Ecto neural progenitor cell (in vitro differentiated cells): ENCODE measurements around the gene PAK2.
"Not testable (repeated sequence)": the region's sequence is repeated elsewhere in the genome, so short reads cannot be mapped to it uniquely, and the experiment has no call there.

Experiments
- DNase-seq: peaks from one replicate; pipeline ENCODE4 v3.0.0-alpha.2; 2018; ENCODE audit warnings: low spot score

The PAK2 gene

DNA sequence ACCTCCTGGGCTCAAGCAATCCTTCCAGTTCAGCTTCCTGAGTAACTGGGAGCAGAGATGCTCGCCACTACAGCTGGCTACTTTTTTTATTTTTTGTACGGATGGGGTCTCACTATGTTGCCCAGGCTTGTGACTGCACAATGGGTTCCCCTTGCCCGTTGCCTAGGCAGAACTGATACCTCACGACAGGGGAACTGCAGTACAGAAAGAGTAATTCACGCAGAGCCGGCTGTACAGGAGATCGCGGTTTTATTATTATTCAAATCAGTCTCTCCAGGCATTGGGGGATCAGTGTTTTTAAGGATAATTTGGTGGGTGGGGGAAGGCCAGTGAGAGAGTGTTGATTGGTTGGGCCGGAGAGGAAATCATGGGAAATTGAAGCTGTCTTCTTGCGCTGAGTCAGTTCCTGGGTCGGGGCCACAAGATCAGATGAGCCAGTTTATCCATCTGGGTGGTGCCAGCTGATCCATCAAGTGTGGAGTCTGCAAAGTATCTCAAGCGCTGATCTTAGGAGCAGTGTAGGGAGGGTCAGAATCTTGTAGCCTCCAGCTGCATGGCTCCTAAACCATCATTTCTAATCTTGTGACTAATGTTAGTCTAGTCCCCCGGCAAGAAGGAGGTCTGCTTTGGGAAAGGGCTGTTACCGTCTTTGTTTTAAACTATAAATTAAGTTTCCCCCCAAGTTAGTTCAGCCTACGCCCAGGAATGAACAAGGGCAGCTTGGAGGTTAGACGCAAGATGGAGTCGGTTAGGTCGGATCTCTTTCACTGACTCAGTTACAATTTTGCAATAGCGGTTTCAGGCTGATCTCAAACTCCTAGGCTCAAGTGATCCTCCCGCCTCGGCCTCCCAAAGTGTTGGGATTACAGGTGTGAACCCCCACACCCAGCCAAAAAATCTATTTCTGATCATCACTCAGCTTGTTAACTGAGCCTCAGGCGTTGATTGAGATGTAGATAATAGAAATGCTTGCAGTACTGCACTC lies 104.9 kb downstream of the PAK2 start:
- DNase-seq: not testable (repeated sequence)

- DNase-seq: not testable (repeated sequence)
These were observed 108.7 kb downstream of the PAK2 start for GRCh38 chr3:196848375-196848774.

DNA sequence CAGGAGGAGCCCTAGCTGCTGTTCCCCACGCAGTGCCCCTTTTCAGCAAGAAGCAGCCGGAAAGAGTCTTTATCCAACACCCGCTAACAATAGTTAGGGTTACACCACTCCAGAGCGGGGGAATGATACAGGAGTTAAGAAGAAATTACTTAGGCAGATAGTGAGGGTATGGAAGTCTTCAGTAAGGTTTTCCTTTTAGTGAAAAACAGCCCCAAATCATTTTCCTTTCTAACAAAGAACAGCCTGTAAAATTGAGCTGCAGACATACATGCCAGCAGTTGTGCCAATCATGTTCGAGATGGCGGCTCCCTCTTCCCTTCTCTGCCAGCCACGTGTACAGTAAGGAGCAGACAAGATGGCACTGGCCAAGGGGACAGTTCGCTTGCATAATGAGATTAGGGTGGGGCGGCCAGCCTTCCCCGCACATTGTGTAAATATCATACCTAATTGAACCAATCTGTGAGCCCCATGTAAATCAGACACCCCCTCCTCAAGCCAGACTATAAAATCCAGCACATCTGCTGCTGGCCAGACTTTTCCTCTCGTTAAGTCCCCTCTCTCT lies 109.6 kb downstream of the PAK2 start:
- no peak for DNase-seq

- not testable (repeated sequence) for DNase-seq
These were observed 123.3 kb downstream of the PAK2 start for GRCh38 chr3:196863000-196863399.

GRCh38 chr3:196867155-196867506 lies 127.5 kb downstream of the PAK2 start:
- DNase-seq: no peak

DNA sequence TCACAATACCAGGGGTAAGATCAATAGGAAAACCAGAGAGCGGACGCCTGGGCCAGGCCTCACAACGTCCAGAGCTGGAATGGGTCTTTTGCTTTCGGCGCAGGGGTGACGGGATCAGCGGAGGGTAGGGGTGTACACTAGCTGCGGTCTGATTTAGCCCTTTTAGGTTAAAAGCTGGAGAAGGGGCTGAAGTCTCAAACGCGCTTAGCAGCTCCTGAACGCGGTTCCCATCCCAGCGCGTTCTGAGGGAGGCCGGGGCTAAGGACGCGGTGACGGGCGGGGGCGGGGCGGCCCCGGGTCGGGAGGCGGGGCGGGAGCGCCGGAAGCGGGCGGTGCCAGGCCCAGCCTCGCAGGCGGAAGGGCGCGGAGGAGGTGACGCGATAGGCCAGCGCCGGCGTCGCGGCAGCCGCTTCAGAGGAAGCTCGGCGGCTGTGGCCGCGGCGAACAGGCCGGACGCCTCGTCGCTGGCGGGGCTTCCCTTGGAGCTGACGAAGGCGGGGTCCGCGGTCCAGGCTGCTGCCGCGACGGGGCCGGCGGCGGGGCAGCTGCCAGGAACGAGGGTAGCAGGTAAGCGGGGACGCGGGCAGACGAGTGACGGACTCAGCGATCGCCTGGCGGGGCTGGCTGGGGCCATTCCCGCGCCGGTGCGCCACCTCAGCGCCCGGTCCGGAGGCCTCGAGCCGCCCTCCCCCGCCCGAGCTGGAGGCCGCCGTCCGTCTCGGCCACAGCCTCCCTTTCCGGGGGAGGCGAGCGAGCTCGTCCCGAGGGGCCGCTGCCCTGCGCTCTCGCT lies 128.0 kb downstream of the PAK2 start, which contains the start of gene SENP5:
TSS of gene SENP5 (plus strand) at position 414 of the 790 bp plus-strand sequence. CDS start 17,262 bp downstream, outside the sequence.
- peak; percentile 94 for DNase-seq

DNA sequence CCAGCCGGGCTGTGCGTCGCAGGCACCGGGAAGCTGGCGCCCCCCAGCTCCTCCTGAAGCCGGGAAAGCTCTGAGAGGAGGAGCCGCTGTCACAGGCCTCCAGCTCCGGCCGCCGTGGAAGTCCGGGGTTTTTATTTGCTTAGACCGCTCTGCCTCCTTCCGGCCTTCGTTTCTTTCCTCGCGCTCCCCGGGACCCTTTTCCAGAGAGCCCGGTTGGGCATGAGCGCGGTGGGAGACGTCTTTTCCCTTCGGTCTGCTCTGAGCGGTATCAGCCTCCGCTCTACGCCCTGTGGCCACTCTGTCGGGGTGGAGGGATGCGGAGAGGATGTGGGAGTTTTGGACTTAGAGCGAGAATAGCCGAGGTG lies 128.6 kb downstream of the PAK2 start:
- DNase-seq: no peak

DNA sequence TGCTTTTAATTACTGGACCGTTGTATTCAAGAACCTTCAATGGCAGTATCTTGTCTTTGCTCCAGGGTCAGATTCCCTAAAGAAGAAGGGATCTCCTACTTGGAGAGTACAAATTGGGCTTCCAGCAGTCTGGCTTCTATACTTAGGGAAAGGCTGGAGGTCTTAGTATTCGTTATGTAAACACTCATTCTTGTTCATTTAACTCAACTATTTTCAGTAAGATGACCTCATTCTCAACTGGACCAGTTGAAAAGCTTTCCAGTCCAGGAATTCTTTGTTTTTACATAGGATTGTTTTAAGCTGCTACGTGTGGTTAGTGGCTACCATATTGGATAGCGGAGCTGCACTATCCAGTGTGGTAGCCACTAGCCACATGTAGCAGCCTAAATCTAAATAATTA lies 132.7 kb downstream of the PAK2 start:
- DNase-seq: no peak

- not testable (repeated sequence) for DNase-seq
These were observed 134.9 kb downstream of the PAK2 start for GRCh38 chr3:196874511-196875094.

GRCh38 chr3:196875258-196875657 lies 135.6 kb downstream of the PAK2 start:
- DNase-seq: no peak
